Esophagus squamous epithelium (tissue), 4 donors: Measurements from ENCODE around the gene MRPL16.

Experiments used
- POLR2A ChIP-seq, 4 donors: fragments of 450-650 bp; IDR thresholded peaks; one replicate each; pipeline ENCODE4 v1.6.1; 2017; ENCODE audit warnings: antibody characterized with exemption in 4 of 4, mild to moderate bottlenecking in 4 of 4, moderate library complexity in 3 of 4
- TF ChIP-seq, protein P1 (sequence below), 6 experiments: fragments of 450-650 bp in 4 of 6; fragments of 200-600 bp in 2 of 6; sonication (generic) in 2 of 6; IDR thresholded peaks; one replicate each; pipeline ENCODE4 v1.5.1; 2016 to 2019; ENCODE audit warnings: antibody characterized with exemption in 6 of 6, mild to moderate bottlenecking in 4 of 6, moderate library complexity in 4 of 6

GRCh38 chr11:59792507-59792906, 18.1 kb downstream of the MRPL16 start:
- TF ChIP-seq, protein P1, sequence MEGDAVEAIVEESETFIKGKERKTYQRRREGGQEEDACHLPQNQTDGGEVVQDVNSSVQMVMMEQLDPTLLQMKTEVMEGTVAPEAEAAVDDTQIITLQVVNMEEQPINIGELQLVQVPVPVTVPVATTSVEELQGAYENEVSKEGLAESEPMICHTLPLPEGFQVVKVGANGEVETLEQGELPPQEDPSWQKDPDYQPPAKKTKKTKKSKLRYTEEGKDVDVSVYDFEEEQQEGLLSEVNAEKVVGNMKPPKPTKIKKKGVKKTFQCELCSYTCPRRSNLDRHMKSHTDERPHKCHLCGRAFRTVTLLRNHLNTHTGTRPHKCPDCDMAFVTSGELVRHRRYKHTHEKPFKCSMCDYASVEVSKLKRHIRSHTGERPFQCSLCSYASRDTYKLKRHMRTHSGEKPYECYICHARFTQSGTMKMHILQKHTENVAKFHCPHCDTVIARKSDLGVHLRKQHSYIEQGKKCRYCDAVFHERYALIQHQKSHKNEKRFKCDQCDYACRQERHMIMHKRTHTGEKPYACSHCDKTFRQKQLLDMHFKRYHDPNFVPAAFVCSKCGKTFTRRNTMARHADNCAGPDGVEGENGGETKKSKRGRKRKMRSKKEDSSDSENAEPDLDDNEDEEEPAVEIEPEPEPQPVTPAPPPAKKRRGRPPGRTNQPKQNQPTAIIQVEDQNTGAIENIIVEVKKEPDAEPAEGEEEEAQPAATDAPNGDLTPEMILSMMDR (IDR thresholded peaks at IDR 0.05): no peak
- TF ChIP-seq POLR2A (IDR thresholded peaks at IDR 0.05): no peak
